ENCODE measurements around the gene CYTH2.

DNA sequence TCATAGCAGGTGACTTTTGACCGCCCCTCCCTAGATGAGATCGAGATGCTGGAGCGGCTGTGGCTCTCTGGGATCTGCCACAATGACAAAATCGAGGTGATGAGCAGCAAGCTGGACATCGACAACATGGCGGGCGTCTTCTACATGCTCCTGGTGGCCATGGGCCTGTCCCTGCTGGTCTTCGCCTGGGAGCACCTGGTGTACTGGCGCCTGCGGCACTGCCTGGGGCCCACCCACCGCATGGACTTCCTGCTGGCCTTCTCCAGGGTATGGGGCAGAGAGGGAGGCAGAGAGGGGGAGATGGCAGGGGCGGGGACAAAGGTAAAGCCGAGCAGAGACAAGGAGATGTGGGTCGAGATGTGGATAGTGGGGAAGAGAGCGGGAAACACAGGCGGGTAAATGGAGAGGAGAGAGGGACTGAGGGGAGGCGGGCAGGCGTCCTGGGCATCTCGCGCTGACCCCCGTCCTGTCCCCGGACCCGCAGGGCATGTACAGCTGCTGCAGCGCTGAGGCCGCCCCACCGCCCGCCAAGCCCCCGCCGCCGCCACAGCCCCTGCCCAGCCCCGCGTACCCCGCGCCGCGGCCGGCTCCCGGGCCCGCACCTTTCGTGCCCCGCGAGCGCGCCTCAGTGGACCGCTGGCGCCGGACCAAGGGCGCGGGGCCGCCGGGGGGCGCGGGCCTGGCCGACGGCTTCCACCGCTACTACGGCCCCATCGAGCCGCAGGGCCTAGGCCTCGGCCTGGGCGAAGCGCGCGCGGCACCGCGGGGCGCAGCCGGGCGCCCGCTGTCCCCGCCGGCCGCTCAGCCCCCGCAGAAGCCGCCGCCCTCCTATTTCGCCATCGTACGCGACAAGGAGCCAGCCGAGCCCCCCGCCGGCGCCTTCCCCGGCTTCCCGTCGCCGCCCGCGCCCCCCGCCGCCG is 26.8 kb upstream of the CYTH2 start:
- TF ChIP-seq, protein P1, sequence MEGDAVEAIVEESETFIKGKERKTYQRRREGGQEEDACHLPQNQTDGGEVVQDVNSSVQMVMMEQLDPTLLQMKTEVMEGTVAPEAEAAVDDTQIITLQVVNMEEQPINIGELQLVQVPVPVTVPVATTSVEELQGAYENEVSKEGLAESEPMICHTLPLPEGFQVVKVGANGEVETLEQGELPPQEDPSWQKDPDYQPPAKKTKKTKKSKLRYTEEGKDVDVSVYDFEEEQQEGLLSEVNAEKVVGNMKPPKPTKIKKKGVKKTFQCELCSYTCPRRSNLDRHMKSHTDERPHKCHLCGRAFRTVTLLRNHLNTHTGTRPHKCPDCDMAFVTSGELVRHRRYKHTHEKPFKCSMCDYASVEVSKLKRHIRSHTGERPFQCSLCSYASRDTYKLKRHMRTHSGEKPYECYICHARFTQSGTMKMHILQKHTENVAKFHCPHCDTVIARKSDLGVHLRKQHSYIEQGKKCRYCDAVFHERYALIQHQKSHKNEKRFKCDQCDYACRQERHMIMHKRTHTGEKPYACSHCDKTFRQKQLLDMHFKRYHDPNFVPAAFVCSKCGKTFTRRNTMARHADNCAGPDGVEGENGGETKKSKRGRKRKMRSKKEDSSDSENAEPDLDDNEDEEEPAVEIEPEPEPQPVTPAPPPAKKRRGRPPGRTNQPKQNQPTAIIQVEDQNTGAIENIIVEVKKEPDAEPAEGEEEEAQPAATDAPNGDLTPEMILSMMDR (IDR thresholded peaks at IDR 0.05; ENCODE audit: insufficient read depth, low read length, poor library complexity, severe bottlenecking), result no peak
- TF ChIP-seq EZH2phosphoT487 (conservative IDR thresholded peaks at IDR 0.05; ENCODE audit: low read length), result no peak
